IMR-90 (cell line): ENCODE data around the gene NR2F1. TPM values are rescaled to one million over a fixed set of nuclear protein-coding genes. Genes with fewer than 3 reads are reported as not detected.

Experiments
- ATAC-seq: fragments of 200-7000 bp; cut with Tn5 transposase; 2 replicates; pipeline ENCODE4 v1.9.1; 2020; ENCODE audit warnings: low read depth, mild to moderate bottlenecking, moderate library complexity
- BruUV-seq: library from RNA; stranded (reverse); fragments of 400-500 nt; replicated peaks from 2 replicates; lab custom pipeline; 2021; lab: Mats Ljungman, UMichigan
- CTCF ChIA-PET: fragments of 300-600 bp; formaldehyde crosslinking; extraction: SDS; loops from one replicate; lab custom pipeline; 2021; ENCODE audit warnings: antibody characterized with exemption; lab: Yijun Ruan, JAX
- POLR2A ChIA-PET: fragments of 300-600 bp; sonication (Branson Sonifier 250); formaldehyde crosslinking; loops from one replicate; lab custom pipeline; 2022; ENCODE audit warnings: antibody characterized with exemption; ENCODE audit not compliant: unreplicated experiment; lab: Charles Lee
- DNase-seq: peaks from one replicate; pipeline ENCODE4 v3.0.0; 2013
- H2AFZ ChIP-seq: replicated peaks from 2 replicates; pipeline ENCODE3; 2013; ENCODE audit warnings: low read length, mild to moderate bottlenecking; ENCODE audit not compliant: poor library complexity
- H2AK5ac ChIP-seq: 2 replicates; pipeline ENCODE4 v1.6.1; 2013; ENCODE audit warnings: low read depth, low read length, inconsistent platforms
- H2AK9ac ChIP-seq: replicated peaks from 2 replicates; pipeline ENCODE3; 2013; ENCODE audit warnings: mild to moderate bottlenecking, low read depth, low read length, moderate library complexity; ENCODE audit not compliant: poor library complexity
- H2BK120ac ChIP-seq: 2 replicates; pipeline ENCODE4 v1.6.1; 2013; ENCODE audit warnings: low read depth, low read length, inconsistent platforms
- H2BK15ac ChIP-seq: 3 replicates; pipeline ENCODE4 v1.6.1; 2013; ENCODE audit warnings: low read depth, low read length, inconsistent platforms
- H2BK20ac ChIP-seq: 2 replicates; pipeline ENCODE4 v1.6.1; 2013; ENCODE audit warnings: low read depth, mild to moderate bottlenecking, inconsistent platforms, low read length, moderate library complexity
- H2BK5ac ChIP-seq: 2 replicates; pipeline ENCODE4 v1.6.1; 2013; ENCODE audit warnings: mild to moderate bottlenecking, low read depth, low read length, inconsistent platforms; ENCODE audit not compliant: poor library complexity, severe bottlenecking
- H3K14ac ChIP-seq: replicated peaks from 2 replicates; pipeline ENCODE4 v1.6.1; 2013; ENCODE audit warnings: low read depth, low read length, inconsistent platforms
- H3K18ac ChIP-seq: 2 replicates; pipeline ENCODE4 v1.6.1; 2013; ENCODE audit warnings: low read depth, low read length, control low read depth
- H3K23ac ChIP-seq: 2 replicates; pipeline ENCODE4 v1.6.1; 2013; ENCODE audit warnings: low read depth, low read length, inconsistent platforms
- H3K27ac ChIP-seq: 2 replicates; pipeline ENCODE4 v1.5.1; 2013; ENCODE audit warnings: mild to moderate bottlenecking, control low read depth, low read length; ENCODE audit not compliant: insufficient read depth
- H3K27me3 ChIP-seq: 2 replicates; pipeline ENCODE4 v1.6.1; 2013; ENCODE audit warnings: low read length; ENCODE audit not compliant: control insufficient read depth, insufficient read depth
- H3K36me3 ChIP-seq: 2 replicates; pipeline ENCODE4 v1.6.1; 2013; ENCODE audit warnings: low read length, mixed read lengths; ENCODE audit not compliant: control insufficient read depth, insufficient read depth
- H3K4ac ChIP-seq: 2 replicates; pipeline ENCODE4 v1.6.1; 2013; ENCODE audit warnings: low read depth, low read length, inconsistent platforms
- H3K4me1 ChIP-seq: 2 replicates; pipeline ENCODE4 v1.6.1; 2013; ENCODE audit warnings: low read length, mixed read lengths; ENCODE audit not compliant: control insufficient read depth, insufficient read depth
- H3K4me2 ChIP-seq: 2 replicates; pipeline ENCODE4 v1.6.1; 2013; ENCODE audit warnings: low read depth, mild to moderate bottlenecking, control low read depth, low read length, moderate library complexity
- H3K4me3 ChIP-seq: 2 replicates; pipeline ENCODE4 v1.5.1; 2013; ENCODE audit warnings: low read depth, mild to moderate bottlenecking, control low read depth, low read length, moderate library complexity; ENCODE audit not compliant: insufficient read depth
- H3K56ac ChIP-seq: 2 replicates; pipeline ENCODE4 v1.6.1; 2013; ENCODE audit warnings: low read length, inconsistent platforms; ENCODE audit not compliant: insufficient read depth; ENCODE audit errors: extremely low read depth
- H3K79me1 ChIP-seq, 2 experiments: 2 replicates each; pipeline ENCODE4 v1.6.1; 2013; ENCODE audit warnings: low read length in 2 of 2, inconsistent platforms in 1 of 2, low read depth in 1 of 2
- H3K9ac ChIP-seq: 2 replicates; pipeline ENCODE4 v1.6.1; 2013; ENCODE audit warnings: low read depth, low read length, control low read depth
- H3K9me1 ChIP-seq: 2 replicates; pipeline ENCODE4 v1.6.1; 2013; ENCODE audit warnings: low read length, inconsistent platforms; ENCODE audit not compliant: insufficient read depth
- H3K9me3 ChIP-seq: 2 replicates; pipeline ENCODE4 v1.6.1; 2013; ENCODE audit warnings: low read length; ENCODE audit not compliant: control insufficient read depth, insufficient read depth
- H4K20me1 ChIP-seq: 2 replicates; pipeline ENCODE4 v1.6.1; 2013; ENCODE audit warnings: low read length, inconsistent platforms; ENCODE audit not compliant: insufficient read depth
- H4K5ac ChIP-seq: 2 replicates; pipeline ENCODE4 v1.6.1; 2013; ENCODE audit warnings: mild to moderate bottlenecking, low read depth, low read length, control low read depth
- H4K8ac ChIP-seq, 2 experiments: 2 replicates each; pipeline ENCODE4 v1.6.1; 2013; ENCODE audit warnings: low read depth in 2 of 2, low read length in 2 of 2, control low read depth in 1 of 2, inconsistent platforms in 1 of 2
- H4K91ac ChIP-seq: 2 replicates; pipeline ENCODE4 v1.6.1; 2013; ENCODE audit warnings: low read depth, low read length, inconsistent platforms; ENCODE audit not compliant: insufficient read depth
- BHLHE40 ChIP-seq: fragments of 150-350 bp; IDR thresholded peaks from 2 replicates; pipeline ENCODE4 v1.6.1; 2016; ENCODE audit warnings: mild to moderate bottlenecking, low read depth, low read length
- CHD1 ChIP-seq: IDR thresholded peaks from 2 replicates; pipeline ENCODE4 v1.6.1; 2012; ENCODE audit warnings: low read depth, low read length, improper control_type of control experiment
- MXI1 ChIP-seq: IDR thresholded peaks from 2 replicates; pipeline ENCODE4 v1.6.1; 2012; ENCODE audit warnings: low read depth, mild to moderate bottlenecking, low read length, moderate library complexity, borderline replicate concordance
- NFE2L2 ChIP-seq: fragments of 150-350 bp; IDR thresholded peaks from 2 replicates; pipeline ENCODE4 v1.6.1; 2016; ENCODE audit warnings: low read depth, mild to moderate bottlenecking, low read length
- RCOR1 ChIP-seq: IDR thresholded peaks from 2 replicates; pipeline ENCODE4 v1.6.1; 2012; ENCODE audit warnings: mild to moderate bottlenecking, low read length, improper control_type of control experiment; ENCODE audit not compliant: insufficient replicate concordance
- WGBS, 2 experiments: methylation state at CpG; one replicate each; pipeline versions ENCODE4 v1.1.5 to v1.1.7; 2013; ENCODE audit warnings: missing lambda C conversion rate in 2 of 2; ENCODE audit not compliant: insufficient read length in 1 of 2; ENCODE audit errors: extremely low coverage in 2 of 2; 5-methylcytosine and 5-hydroxymethylcytosine counted together
- dilution Hi-C: fragments of 300-500 bp; cut with HindIII; formaldehyde crosslinking; loops from one replicate; pipeline ENCODE4 v1.14.3; 2018; ENCODE audit warnings: low sequenced_read_pairs; ENCODE audit not compliant: unreplicated experiment
- in situ Hi-C: fragments of 300-500 bp; cut with MboI; formaldehyde crosslinking; loops from 3 replicates; pipeline ENCODE4 v1.14.3; 2019; ENCODE audit warnings: low sequenced_read_pairs, inconsistent platforms, mixed read lengths
- intact Hi-C: fragments of 100-400 bp; cut with micrococcal nuclease; formaldehyde crosslinking; loops from 2 replicates; pipeline ENCODE4 v1.10.0; 2022
- polyA plus RNA-seq, 3 experiments: library from polyadenylated mRNA; depleted of rRNA; stranded (reverse); fragments of >200 nt; gene quantifications; 2 replicates each; pipeline ENCODE4 v1.2.3, GENCODE V29; 2012; ENCODE audit warnings: low replicate concordance in 1 of 3
- total RNA-seq: library from RNA; depleted of rRNA; stranded (reverse); fragments of >200 nt; gene quantifications from 2 replicates; pipeline ENCODE4 v1.2.3, GENCODE V29; 2012
- TF ChIP-seq, protein P1 (sequence below): fragments of 150-350 bp; IDR thresholded peaks from 2 replicates; pipeline ENCODE4 v1.6.1; 2017; ENCODE audit warnings: mild to moderate bottlenecking, antibody characterized with exemption, low read length, low read depth

NR2F1 gene
- total and polyA plus RNA-seq, 2 of the 4 experiments (the other 2 are of a cell fraction): 19.0 to 160 TPM

DNA sequence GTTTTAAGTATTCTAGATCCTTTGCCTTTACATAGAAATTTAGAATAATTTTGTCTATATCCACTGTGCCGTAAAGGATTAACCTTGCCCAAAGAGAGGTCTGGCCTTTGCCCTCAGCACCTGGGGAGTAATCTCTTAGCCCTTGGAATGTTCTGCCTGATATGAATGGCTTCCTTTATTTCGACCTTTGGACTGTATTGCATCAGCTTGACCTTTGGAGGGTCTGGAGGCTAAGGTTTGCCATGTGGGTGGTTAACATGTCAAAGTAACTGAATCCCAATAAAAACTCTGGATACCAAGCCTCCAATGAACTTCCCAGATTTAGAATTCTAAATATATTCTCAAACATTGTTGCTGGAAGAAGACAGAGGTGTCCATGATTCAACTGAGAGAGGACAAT lies 54.7 kb downstream of the NR2F1 start:
- H3K4me2 ChIP-seq: no peak overlapping the region
- no peak overlapping the region for H2BK20ac ChIP-seq
- ATAC-seq (no peak), DNase-seq (no peak)
- H3K14ac ChIP-seq: no peak overlapping the region
- no peak overlapping the region for H4K5ac ChIP-seq
- ChIA-PET CTCF (no interaction called here), POLR2A (no interaction called here)
- in situ Hi-C loops (no loop called here), dilution Hi-C loops (no loop called here), intact Hi-C loops (no loop called here)
- H3K23ac ChIP-seq: no peak overlapping the region
- H3K4me3 ChIP-seq: no peak overlapping the region
- H3K9ac ChIP-seq: no peak overlapping the region
- no peak overlapping the region for H4K8ac ChIP-seq
- no peak overlapping the region for H2AFZ ChIP-seq
- BruUV-seq: no TSS peak
- no peaks in the 10 kb centered on the region for H3K27me3 ChIP-seq
- TF ChIP-seq NFE2L2: no peak
- no peak for TF ChIP-seq CHD1
- no peak for TF ChIP-seq RCOR1
- TF ChIP-seq, protein P1, sequence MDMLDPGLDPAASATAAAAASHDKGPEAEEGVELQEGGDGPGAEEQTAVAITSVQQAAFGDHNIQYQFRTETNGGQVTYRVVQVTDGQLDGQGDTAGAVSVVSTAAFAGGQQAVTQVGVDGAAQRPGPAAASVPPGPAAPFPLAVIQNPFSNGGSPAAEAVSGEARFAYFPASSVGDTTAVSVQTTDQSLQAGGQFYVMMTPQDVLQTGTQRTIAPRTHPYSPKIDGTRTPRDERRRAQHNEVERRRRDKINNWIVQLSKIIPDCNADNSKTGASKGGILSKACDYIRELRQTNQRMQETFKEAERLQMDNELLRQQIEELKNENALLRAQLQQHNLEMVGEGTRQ: no peak
- no peak for TF ChIP-seq MXI1
- TF ChIP-seq BHLHE40: no peak
- no peaks in the 10 kb centered on the region for H3K9me3 ChIP-seq
- H2BK5ac ChIP-seq: no peak overlapping the region
- no peak overlapping the region for H3K4ac ChIP-seq
- H3K36me3 ChIP-seq: no peaks in the 10 kb centered on the region
- H3K4me1 ChIP-seq: peaks cover 2% of the 10 kb centered on the region; the same call in 1 of the 2 replicates
- WGBS, 2 experiments: no CpG with 5 or more reads among the region's 2 CpGs
- H2BK120ac ChIP-seq: no peak overlapping the region
- no peak overlapping the region for H3K56ac ChIP-seq
- no peak overlapping the region for H2AK5ac ChIP-seq
- no peak overlapping the region for H4K91ac ChIP-seq
- H2AK9ac ChIP-seq: no peak overlapping the region
- no peak overlapping the region for H2BK15ac ChIP-seq
- H3K27ac ChIP-seq: no peak overlapping the region
- H3K79me1 ChIP-seq: no peaks in the 10 kb centered on the region
- no peak overlapping the region for H3K18ac ChIP-seq
- no peaks in the 10 kb centered on the region for H4K20me1 ChIP-seq
- no peaks in the 10 kb centered on the region for H3K9me1 ChIP-seq
